ENCODE results near the gene CECR2.

GRCh38 chr22:17401728-17402127 lies 32.5 kb downstream of the CECR2 start:
- no peak for TF ChIP-seq EZH2 (IDR thresholded peaks at IDR 0.05; ENCODE audit: borderline replicate concordance, control insufficient read depth, low read depth, low read length)
- no peak for TF ChIP-seq CTCF (IDR thresholded peaks at IDR 0.05 in 2 of 3, conservative IDR thresholded peaks at IDR 0.05 in 1 of 3; ENCODE audit: control insufficient read depth in 2 of 3, extremely low read depth in 1 of 3, insufficient read depth in 1 of 3, low read depth in 3 of 3, low read length in 3 of 3)
- no peak for TF ChIP-seq USF1 (IDR thresholded peaks at IDR 0.05; ENCODE audit: borderline replicate concordance, extremely low read length, insufficient read depth, low read depth, low read length)
- TF ChIP-seq RAD21 (IDR thresholded peaks at IDR 0.05; ENCODE audit: insufficient read depth, low read depth, low read length): no peak
- TF ChIP-seq POLR2AphosphoS2 (IDR thresholded peaks at IDR 0.05; ENCODE audit: low read depth, low read length): no peak
- no peak for TF ChIP-seq TCF12 (IDR thresholded peaks at IDR 0.05; ENCODE audit: low read depth, low read length)
- no peak for TF ChIP-seq EP300 (IDR thresholded peaks at IDR 0.05; ENCODE audit: borderline replicate concordance in 1 of 2, control insufficient read depth in 1 of 2, low read depth in 2 of 2, low read length in 2 of 2)
- TF ChIP-seq NFIC (IDR thresholded peaks at IDR 0.05; ENCODE audit: low read depth, low read length): no peak
